ENCODE data around the gene CDH26.
"Not testable (repeated sequence)": the region's sequence is repeated elsewhere in the genome, so short reads cannot be mapped to it uniquely, and the experiment has no call there.

CDH26 gene

DNA sequence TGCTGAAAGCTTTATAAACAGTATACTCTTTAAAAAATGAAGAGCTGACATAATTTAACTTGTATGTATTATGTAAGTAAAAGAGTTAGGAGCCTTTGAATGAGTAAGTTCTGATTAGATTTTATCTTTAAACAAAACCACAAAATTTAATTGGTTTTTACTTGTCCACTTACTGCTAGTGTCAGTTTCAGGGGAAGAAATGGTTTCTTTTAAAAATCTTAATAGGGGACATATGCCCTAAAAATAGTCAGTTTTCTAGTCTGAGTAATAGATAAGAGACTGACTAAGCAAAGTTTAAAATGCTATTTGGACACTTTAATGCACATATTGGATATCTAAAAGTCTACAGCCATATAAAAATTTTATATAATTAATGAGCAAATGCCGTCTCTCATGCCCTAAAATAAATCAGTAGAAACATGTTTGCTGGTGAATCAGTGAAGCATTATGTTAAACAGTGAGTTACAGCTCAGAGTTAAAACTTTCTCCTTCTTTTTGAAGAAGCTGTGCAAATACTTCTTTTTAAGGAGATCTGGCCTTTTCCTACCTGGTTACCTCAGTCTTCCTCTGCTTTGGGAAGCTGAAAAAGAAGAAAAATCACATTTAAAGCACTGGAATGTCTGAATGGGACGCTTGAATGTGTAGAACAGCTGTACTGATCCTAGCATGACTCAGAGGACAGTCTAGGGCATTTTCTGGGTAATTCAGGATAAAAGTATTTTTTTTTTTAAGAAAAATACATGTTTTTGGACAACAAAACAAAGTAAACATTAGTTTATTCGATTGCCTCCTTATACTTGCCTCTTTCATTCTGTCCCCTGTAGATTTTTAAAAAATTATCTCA lies 55.3 kb downstream of the CDH26 start:
- no peak for DNase-seq (ENCODE audit: low spot score)

DNA sequence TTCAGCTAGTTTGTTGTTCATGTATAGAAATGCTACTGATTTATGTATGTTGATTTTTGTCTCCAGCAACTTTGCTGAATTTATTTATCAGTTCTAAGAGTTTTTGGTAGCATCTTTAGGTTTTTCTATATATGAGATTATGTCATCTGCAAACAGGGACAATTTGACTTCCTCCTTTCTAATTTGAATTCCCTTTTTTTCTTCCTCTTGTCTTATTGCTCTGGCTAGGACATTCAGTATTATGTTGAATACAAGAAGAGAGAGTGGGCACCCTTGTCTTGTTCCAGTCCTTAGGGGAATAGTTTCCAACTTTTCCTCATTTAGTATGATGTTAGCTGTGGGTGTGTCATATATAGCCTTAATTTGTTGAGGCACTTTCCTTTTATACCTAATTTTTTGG lies 58.2 kb downstream of the CDH26 start:
- DNase-seq (ENCODE audit: low spot score), result no peak

DNA sequence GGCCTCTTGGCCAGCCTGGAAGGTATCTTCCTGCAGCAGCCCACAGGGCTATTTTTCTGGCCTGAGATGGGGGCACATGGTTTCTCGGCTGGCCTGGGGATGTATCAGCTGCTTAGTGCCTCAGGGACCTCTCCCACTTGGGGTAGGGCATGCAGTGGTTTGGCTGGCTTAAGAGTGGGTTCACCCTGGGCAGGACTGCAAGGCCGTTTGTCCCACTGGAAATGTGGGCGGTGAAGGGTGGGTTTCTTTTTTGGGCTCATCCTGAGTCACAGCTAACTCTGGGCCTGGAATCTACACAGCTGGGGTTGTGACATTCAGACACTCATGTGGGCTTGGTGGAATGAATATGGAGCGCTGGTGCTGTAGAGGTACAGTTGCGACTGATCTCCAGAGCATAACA lies 62.0 kb downstream of the CDH26 start:
- no peak for DNase-seq (ENCODE audit: low spot score)

DNA sequence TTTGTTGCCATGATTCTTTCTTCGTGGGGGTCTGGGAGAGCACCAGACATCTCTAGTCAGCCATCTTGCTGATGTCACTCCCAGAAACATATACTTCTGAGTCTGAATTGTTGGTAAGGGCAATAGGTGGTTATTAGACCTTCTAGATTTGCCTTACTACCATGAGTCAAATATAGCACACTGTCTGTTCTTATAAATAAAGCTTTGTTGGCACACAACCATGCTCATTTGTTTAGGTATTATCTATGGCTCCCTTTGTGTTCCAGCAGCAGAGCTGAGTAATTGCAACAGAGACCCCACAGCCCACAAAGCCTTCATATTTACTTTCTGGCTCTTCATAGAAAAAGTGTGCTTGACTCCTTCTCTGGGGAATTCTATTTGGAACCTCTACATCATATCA lies 62.9 kb downstream of the CDH26 start:
- DNase-seq (ENCODE audit: low spot score), result no peak

DNA sequence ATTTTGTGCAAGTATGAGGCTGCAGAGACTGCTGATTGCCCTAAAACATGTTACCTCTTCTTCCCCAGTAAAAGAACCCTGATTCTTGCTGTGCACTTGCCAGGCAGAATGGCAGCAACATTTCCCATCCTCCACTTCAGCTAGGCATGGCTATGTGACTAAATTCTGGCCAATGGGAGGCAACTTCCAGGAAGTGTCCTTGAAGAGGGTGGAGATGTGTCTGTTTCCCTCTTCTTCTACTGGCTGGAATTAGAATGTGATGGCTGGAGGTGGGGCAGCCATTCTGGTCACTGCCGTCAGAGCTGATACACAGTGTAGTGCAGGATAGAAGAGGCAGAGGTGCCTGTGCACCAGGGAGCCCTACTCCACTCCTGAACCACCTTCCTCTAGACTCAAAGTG lies 64.6 kb downstream of the CDH26 start:
- DNase-seq (ENCODE audit: low spot score), result no peak

DNA sequence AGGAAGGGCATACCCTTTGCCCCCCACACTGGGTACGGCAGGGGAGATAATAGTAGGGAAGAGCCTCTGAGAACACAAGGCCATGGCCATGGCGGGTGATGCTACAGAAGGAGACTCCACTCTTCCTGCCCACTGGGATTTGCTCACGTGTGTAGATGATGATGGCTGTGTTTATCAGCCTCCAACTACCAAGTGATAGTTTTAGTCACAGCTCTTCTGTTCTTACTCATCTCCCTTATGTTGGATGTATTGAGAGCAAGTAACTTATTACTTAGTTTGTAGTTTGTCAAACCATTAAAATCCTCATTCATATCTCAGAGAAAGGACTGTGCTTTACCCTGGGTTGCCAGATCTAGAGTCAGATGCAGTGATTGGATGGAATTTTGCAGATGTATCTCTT lies 66.0 kb downstream of the CDH26 start:
- DNase-seq (ENCODE audit: low spot score), result no peak

DNA sequence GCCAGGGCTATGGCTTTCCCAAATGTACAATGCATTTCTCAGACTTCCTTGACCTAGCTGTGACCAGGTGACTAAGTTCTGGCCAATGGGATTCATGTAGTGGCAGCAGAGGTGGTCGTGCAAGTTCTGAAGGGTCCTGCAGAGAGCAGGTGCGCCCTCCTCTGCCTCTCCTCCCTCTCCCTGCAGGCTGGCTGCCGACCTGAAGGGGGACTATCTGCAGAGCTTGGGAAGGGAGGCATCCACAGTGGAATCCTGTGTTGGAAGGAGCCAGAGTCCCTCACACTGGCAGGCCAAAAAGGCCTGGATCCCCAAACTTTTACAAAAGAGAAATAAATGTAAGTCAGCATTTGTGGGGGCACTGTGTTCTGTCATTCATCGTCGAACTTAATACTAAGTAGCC lies 66.6 kb downstream of the CDH26 start:
- no peak for DNase-seq (ENCODE audit: low spot score)

DNA sequence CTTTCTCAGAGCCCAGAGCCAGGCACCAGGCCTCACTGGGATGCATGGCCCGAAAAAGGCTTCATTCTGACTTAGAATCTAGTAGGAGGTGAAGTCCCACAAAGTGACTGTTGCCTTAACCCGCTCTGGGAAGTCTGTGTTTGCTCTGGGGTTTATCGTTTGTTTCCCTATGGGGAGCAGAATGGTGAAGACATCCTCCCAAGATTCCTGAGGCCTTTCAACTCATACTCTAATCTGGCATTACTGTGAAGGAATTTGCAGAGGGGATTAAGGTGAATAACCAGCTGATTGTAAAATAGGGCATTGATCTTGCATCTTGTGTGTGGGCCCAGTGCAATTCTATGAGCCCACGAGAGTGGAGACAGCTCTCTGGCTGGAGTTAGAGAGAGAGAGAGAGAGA lies 67.8 kb downstream of the CDH26 start:
- DNase-seq (ENCODE audit: low spot score), result no peak

DNA sequence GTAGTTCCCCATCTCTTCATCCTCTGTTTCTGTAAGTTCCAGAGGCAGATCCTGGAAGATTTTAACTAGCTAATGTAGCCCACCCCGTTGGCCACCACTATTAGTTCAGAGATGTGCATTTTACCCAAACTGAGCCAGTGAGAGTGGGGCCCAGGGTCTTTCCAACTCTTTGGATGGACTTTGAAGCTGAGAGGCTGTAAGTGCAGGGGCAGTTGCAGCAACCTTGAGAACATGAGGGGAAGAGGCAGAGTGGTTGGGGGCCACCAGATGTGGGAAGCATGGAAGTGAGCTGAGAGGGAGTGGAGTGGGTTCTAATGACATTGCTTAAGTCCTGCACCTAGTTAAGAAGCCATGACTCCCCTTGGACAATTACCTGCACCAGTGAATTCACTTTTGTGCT lies 72.2 kb downstream of the CDH26 start:
- no peak for DNase-seq (ENCODE audit: low spot score)

DNA sequence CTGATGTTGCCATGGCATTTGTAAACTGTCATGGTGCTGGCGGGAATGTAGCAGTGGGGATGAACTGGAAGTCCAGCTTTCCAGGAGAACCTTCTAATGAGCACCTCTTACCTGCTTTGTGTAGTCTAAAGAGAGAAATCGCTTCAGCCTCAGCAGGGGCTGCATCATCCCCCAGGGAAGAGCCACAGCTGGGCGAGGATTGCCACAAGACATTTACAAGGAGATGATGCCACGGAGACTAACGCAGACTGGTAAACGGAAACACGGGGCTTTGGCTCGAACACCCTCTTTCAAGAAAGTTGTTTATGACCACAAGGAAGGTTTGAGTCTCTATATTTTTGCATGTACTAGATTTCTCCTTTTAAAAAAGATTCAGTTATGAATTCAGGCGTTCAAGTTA lies 72.9 kb downstream of the CDH26 start:
- DNase-seq (ENCODE audit: low spot score), result no peak

DNA sequence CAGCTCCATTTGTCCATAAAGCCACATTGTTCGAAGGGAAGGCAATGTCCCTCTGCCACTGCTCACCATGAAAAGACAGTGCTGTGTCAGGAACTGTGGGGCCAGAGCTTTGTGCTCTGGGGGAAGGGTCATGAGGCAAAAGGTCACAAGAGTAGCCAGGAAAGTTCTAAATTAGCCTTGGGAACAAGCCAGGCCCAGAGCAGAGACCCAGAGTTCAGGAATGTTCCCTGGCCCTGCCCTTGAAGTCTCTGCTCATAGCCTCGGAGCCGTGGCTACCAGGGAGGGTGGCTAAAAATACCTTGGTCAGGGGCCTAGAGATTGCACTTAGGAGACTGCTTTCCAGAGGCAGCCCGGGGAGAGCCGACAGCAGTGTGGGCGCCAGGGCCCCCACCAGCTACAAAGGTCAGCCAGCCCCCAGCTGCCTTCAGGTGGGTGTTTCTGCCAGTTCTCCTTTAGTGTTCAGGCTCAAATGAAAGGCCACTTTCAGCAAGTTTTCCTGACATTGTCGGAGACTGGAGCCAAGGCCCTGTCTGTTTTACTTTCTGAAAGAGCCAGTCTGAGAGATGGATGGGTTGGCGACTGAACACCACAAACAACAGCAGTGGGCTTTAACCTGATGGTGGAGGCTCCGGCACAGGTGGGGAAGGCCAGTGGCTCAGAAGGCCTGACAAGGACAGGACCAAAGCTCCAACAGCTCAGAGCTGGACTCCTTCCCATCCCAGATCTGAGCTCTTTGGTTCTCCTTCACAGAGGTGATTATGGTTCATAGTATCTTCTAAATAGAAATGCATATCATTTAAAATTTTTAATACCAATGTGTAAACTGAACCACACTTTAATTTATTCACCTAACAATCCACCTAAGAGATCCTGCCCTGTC lies 76.2 kb downstream of the CDH26 start:
- peak; percentile 57 for DNase-seq (ENCODE audit: low spot score)

DNA sequence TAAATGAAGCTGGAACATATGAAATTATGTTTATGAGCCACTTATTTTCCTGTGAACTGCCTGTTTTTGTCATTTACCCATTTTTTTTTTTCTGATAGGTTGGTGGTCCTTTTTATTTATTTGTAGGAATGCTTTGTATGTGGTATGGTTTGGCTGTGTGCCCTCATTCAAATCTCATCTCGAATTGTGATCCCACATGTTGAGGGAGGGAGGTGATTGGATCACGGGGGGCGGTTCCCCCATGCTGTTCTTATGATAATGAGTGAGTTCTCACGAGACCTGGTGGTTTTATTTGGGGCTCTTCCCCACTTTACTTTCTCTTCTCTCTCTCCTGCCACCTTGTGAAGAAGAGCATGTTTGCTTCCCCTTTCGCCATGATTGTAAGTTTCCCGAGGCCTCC lies 77.3 kb downstream of the CDH26 start:
- no peak for DNase-seq (ENCODE audit: low spot score)

DNA sequence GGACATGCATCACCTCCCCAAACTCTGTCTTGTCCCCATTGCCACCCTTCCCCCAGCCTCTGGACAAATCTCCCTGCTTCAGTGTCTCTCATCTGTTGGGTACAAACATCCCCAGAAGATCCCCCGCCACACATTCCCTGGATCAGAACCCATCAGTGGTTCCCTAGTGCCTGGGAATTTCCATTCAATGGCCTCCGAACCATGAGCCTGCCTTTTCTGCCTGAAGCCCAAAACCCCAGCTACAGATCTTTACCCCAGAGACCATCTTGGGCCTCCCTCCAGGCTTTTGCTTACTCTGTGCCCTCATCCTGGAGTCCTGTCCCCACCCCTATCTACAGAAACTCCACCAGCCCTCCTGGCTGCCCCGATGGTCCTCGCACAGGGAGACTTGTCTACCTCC lies 78.1 kb downstream of the CDH26 start:
- no peak for DNase-seq (ENCODE audit: low spot score)

DNA sequence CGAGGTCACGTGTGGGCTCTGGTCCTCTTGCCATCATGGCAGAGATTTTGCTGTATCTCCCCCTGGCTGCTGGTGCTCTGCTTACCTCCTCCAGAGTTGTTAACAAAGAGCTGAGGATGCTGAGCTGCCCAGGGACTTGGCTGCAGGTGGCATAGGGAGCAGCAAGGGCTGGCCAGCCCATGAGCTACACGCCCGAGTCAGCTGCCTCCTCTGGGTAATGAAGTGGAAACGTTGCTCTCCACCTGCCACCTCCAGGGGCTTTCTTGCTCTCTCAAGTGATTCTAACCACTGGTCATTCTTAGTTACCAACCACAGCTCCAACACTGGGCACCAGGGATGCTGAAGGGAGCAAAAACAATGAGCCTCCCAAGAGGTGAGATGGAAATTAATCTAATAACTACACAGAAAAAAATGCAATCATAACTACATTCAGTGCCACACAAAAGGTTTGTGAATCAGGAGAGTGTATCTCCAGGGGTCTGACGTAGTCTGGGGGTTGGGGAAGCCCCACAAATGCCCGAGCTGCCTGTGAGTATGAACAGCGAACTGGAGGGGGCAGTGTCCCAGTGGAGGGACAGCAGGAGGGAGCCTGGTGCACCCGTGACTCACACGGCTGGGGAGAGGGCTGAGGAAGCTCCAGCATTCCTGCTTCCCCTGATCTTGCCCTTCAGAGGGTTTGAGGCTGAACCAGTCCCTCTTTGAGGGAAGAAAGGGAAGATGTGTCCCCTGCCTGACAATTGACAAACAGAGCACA lies 78.7 kb downstream of the CDH26 start:
- no peak for DNase-seq (ENCODE audit: low spot score)

DNA sequence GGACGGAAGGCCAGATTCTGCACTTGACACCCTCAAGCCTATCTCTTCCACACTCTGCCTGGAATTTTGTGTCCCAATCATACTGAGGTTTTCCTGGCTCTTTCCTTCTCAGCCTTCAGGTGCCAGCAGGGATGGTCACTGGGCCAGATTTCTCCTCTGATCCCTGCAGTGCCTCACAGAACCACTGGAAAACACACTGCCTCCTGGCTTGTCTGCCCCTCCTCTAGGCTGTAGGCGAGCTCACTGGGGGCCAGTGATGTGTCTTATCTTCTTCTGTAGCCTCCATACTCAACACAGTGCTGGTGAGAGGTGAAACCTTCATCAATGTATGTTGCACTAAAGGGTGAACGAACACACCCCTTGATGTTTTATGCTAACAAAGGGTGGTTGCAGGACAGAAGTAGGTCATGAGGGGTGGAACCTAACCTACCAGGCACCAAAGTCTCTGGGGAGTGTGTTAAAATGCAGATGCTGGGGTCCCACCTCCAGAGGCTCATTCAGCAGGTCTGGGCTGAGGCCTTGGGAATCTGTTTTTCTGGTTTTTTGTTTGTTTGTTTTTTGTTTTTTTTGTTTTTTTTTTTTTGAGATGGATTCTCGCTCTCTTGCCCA lies 80.3 kb downstream of the CDH26 start:
- DNase-seq (ENCODE audit: low spot score), result no peak

DNA sequence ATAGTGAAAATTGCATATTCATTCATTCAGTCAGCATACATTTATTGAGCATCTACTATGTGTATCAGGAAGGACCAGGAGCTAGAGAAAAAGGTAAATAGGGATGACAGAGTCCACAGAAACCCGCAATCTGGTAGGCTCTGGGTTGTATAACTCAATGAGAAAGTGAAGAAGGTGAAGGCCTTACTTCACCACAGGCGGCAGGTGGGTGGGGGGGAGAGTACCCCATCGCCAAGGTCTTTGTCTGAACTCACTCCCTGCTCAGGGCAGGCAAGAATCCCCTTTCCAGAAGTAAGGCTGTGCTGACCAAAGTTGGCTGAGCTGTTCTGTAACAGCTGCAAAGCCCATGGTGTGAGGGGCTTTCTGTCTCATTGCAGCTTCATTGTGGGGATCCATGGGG lies 81.3 kb downstream of the CDH26 start:
- DNase-seq (ENCODE audit: low spot score), result no peak

DNA sequence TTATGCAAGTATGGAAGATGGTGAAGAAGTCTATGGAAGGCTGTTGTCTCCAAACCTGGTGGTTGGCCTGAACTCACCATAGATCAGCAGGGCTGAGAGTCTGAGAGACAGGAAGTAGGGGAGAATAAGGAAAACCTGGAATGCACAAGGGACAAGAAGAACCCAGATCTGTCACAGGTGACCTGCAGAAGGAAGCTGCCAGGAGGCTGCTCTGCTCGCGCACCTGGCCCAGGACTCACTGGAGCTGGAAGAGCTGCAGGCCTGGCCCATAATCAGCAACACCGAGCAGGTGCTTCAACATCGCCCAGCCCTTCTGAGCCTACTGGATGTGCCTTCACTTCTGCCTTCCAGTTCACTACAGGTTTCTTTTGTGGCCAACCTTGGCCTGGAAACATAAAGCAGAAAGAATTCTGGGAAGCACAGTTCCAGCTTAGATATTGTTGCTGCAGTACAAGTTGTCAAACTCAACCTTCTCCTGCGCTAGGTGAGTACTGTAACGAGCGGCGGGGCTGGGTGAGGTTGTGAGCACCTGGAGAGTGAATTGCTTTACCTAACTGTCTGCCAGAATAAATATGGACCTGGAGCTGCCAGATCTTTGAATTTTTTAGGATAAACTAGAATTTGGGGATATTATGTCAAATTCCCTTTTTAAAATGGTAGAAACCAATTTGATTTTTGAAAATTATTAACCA lies 82.4 kb downstream of the CDH26 start:
- no peak for DNase-seq (ENCODE audit: low spot score)

DNA sequence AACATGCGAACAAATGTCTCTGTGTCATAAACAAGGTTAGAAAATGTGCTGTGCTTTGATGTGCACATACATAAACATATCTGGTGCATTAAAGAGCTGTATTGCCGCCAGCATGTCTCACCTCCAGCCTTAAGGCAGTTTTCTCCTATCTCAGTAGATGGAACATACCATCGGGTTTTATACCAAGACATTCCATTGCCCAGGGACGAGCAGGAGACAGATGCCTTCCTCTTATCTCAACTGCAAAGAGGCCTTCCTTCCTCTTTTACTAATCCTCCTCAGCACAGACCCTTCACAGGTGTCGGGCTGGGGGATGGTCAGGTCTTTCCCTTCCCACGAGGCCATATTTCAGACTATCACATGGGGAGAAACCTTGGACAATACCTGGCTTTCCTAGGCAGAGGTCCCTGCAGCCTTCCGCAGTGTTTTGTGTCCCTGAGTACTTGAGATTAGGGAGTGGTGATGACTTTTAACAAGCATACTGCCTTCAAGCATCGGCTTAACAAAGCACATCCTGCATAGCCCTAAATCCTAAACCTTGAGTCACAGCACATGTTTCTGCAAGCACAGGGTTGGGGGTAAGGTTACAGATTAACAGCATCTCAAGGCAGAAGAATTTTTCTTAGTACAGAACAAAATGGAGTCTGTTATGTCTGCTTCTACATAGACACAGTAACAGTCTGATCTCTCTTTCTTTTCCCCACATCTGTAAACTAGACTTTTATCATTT lies 83.4 kb downstream of the CDH26 start:
- not testable (repeated sequence) for DNase-seq (ENCODE audit: low spot score)

DNA sequence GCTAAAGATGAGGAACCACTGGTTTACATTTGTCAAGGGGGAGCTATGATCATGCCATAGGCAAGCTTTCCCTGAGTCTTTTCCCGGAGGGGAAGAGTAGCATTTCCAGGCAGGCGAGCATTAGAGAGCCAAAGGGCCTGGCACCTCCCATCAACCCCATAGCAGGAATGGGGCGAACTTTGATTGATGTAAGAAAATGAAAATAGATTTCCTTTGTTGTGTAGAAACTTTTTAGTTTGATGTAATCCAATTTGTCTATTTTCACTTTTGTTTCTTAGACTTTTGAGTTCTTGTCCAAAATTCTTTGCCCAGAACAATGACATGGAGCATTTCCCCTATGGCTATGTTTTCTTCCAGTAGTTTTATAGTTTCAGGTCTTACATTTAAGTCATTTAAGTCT lies 85.2 kb downstream of the CDH26 start:
- no peak for DNase-seq (ENCODE audit: low spot score)

DNA sequence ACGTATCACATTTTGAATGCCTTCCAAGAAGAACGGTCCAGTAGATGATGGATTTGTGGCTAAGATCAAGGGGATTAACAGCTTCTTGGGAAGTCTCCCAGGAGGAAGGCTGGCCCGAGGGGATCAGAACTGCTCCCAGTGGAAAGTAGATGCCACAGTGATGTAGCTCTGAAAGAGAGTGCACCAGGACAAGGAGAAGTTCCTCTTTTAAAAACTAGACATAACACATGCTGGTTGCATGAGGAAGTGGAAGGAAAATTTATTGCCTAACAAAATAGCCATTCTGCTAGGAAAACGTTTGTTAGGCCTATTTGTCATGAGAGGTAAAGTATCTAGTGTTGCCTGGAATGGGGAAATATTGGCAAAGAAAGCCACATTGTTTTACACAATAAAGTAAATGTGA lies 87.8 kb downstream of the CDH26 start:
- peak; percentile 42 for DNase-seq (ENCODE audit: low spot score)

DNA sequence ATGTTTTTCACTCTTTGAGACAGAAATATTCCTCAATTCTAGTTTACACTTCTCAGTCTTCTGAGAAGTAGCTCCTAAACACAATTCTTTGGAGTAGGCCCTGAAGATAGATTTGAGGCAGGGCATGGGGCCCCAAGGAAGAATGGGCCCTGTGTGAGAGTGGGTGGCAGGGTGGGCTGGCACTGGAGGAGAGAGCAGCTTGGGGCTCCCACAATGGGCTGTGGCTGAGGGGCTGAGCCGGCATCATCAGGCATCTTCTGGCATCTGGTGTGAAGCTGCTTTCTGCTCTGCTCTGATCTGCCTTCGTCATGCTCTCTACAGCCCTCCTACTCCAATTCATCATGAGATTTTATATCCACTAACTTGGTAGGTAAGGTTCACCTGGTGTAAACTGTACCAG lies 88.2 kb downstream of the CDH26 start:
- no peak for DNase-seq (ENCODE audit: low spot score)
